Cardiac fibroblast (primary cell): ENCODE data around the gene OR2J1.

Source experiments
- DNase-seq, 2 donors: peaks; one replicate each; pipeline versions ENCODE4 v3.0.0 to v3.0.0-alpha.2; 2010; ENCODE audit warnings: low read depth in 2 of 2
- H3K4me3 ChIP-seq, 2 donors: replicated peaks in 1 of 2; 1 replicate in 1 of 2; 2 replicates in 1 of 2; pipeline ENCODE4 v1.5.1; 2011; ENCODE audit warnings: low read depth in 2 of 2, low read length in 2 of 2, mild to moderate bottlenecking in 2 of 2, moderate library complexity in 1 of 2
- CTCF ChIP-seq: IDR thresholded peaks from one replicate; pipeline ENCODE4 v1.5.1; 2011; ENCODE audit warnings: low read depth, mild to moderate bottlenecking, low read length, inconsistent platforms

Gene OR2J1

GRCh38 chr6:29099190-29099589 is at the start of gene OR2J1:
TSS of gene OR2J1 (plus strand) at chr6:29099490. CDS start at chr6:29100943, 1,453 bp downstream.
- H3K4me3 ChIP-seq = no peak within 1 kb of the TSS
- TF ChIP-seq CTCF = no peak

DNA sequence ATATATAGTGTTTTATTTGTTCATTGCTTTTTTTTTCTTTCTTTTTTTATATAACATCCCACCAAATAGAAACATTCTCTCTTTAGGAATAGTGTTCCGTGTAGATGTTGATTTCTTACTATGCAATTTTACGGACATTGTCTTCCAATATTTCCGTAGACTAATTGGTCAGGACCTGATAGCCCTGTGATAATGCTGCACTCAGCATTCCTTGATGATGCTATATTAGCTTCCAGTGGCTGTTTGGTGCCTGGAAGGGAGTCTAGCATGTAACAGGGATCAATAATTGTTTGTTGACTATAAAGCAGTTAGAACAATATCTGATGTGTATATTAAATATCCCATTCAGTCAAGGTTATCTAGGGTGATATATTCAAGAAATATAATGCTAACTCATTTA is 47.6 kb upstream of the OR2J1 start:
- H3K4me3 ChIP-seq = no peak overlapping the region
- no peak for TF ChIP-seq CTCF
- DNase-seq = no peak

More at GRCh38 chr6:29099190-29099589, at the start of gene OR2J1:
- DNase-seq = no peak

- peak; percentile 10 to 35 for DNase-seq
- TF ChIP-seq CTCF = peak; percentile 61
- no peak overlapping the region for H3K4me3 ChIP-seq
Measured at GRCh38 chr6:29071831-29072723, 27.2 kb upstream of the OR2J1 start.

- TF ChIP-seq CTCF = no peak
- no peak for DNase-seq
- no peak overlapping the region for H3K4me3 ChIP-seq
Measured at GRCh38 chr6:29079203-29079602, 20.1 kb upstream of the OR2J1 start.

GRCh38 chr6:29081312-29081711 is 18.0 kb upstream of the OR2J1 start:
- H3K4me3 ChIP-seq = no peak overlapping the region
- no peak for TF ChIP-seq CTCF
- no peak for DNase-seq

- no peak for DNase-seq
- no peak for TF ChIP-seq CTCF
- H3K4me3 ChIP-seq = no peak overlapping the region
Measured at GRCh38 chr6:29082457-29082856, 16.8 kb upstream of the OR2J1 start.
